Breast epithelium (tissue), 3 donors: ENCODE data around the gene MIGA2.

Experiments used
- CTCF ChIP-seq, 3 donors: fragments of 450-650 bp; IDR thresholded peaks; one replicate each; pipeline ENCODE4 v1.5.1; 2016 to 2017; ENCODE audit warnings: antibody characterized with exemption in 3 of 3, mild to moderate bottlenecking in 3 of 3, moderate library complexity in 3 of 3
- POLR2A ChIP-seq: fragments of 450-650 bp; IDR thresholded peaks from one replicate; pipeline ENCODE4 v1.6.1; 2016; ENCODE audit warnings: antibody characterized with exemption, mild to moderate bottlenecking, moderate library complexity
- POLR2AphosphoS5 ChIP-seq, 3 donors: sonication (generic); formaldehyde crosslinking; IDR thresholded peaks; one replicate each; pipeline ENCODE4 v1.6.1; 2017; ENCODE audit warnings: antibody characterized with exemption in 3 of 3

- TF ChIP-seq POLR2AphosphoS5 (IDR thresholded peaks at IDR 0.05) = no peak
- TF ChIP-seq CTCF (IDR thresholded peaks at IDR 0.05) = no peak
- TF ChIP-seq POLR2A = no peak
Observed at GRCh38 chr9:129071526-129072126, 35.2 kb downstream of the MIGA2 start.
